Caco-2 (cell line): Measurements from ENCODE around the gene CASD1. TPM values are rescaled to one million over a fixed set of nuclear protein-coding genes. Genes with fewer than 3 reads are reported as not detected.

Experiments used
- BruUV-seq: library from RNA; stranded (reverse); fragments of 400-500 nt; replicated peaks from 2 replicates; lab custom pipeline; 2021; lab: Mats Ljungman, UMichigan
- CTCF ChIA-PET: fragments of 300-600 bp; sonication (Branson Sonifier 250); formaldehyde crosslinking; loops from one replicate; lab custom pipeline; 2022; ENCODE audit warnings: antibody characterized with exemption; lab: Charles Lee
- POLR2A ChIA-PET: fragments of 300-600 bp; sonication (Branson Sonifier 250); formaldehyde crosslinking; loops from one replicate; lab custom pipeline; 2022; ENCODE audit warnings: antibody characterized with exemption; lab: Charles Lee
- DNase-seq, 2 experiments: peaks; one replicate each; pipeline versions ENCODE4 v3.0.0 to v3.0.0-alpha.2; 2020 to 2022
- H3K27me3 ChIP-seq: replicated peaks from 2 replicates; pipeline ENCODE4 v1.6.0; 2011; ENCODE audit warnings: low read length; ENCODE audit not compliant: control insufficient read depth, insufficient read depth
- H3K36me3 ChIP-seq: 2 replicates; pipeline ENCODE4 v1.5.1; 2011; ENCODE audit warnings: low read length; ENCODE audit not compliant: control insufficient read depth, insufficient read depth
- H3K4me1 ChIP-seq: fragments of 250-450 bp; sonication (Bioruptor Pico); 2 replicates; pipeline ENCODE4 v1.5.1; 2020; ENCODE audit warnings: mild to moderate bottlenecking
- H3K4me3 ChIP-seq: 2 replicates; pipeline ENCODE4 v1.5.1; 2011; ENCODE audit warnings: low read depth, mild to moderate bottlenecking, control low read depth, low read length
- H3K9me3 ChIP-seq: fragments of 250-450 bp; sonication (Bioruptor Pico); 2 replicates; pipeline ENCODE4 v1.5.1; 2020; ENCODE audit warnings: mild to moderate bottlenecking, moderate library complexity
- H3K27ac Mint-ChIP-seq: one replicate; pipeline ENCODE4 v1.8.0; 2022; ENCODE audit warnings: mixed read lengths; ENCODE audit not compliant: unreplicated experiment
- H3K27me3 Mint-ChIP-seq: one replicate; pipeline ENCODE4 v1.8.0; 2022; ENCODE audit warnings: mixed read lengths; ENCODE audit not compliant: insufficient read depth, unreplicated experiment
- H3K36me3 Mint-ChIP-seq: one replicate; pipeline ENCODE4 v1.8.0; 2022; ENCODE audit warnings: mild to moderate bottlenecking, mixed read lengths; ENCODE audit not compliant: insufficient read depth, unreplicated experiment
- H3K4me1 Mint-ChIP-seq: one replicate; pipeline ENCODE4 v1.8.0; 2022; ENCODE audit warnings: low read depth, mixed read lengths; ENCODE audit not compliant: unreplicated experiment
- H3K4me3 Mint-ChIP-seq: one replicate; pipeline ENCODE4 v1.8.0; 2022; ENCODE audit warnings: mild to moderate bottlenecking, moderate library complexity, mixed read lengths; ENCODE audit not compliant: unreplicated experiment
- H3K9me3 Mint-ChIP-seq: one replicate; pipeline ENCODE4 v1.8.0; 2022; ENCODE audit warnings: mixed read lengths; ENCODE audit not compliant: unreplicated experiment
- CTCF ChIP-seq, 2 experiments: fragments of 200-600 bp in 1 of 2; IDR thresholded peaks; 1 replicate in 1 of 2; 2 replicates in 1 of 2; pipeline versions ENCODE4 v1.5.1 to v1.8.0; 2011 to 2022; ENCODE audit warnings: antibody characterized with exemption in 1 of 2, control low read depth in 1 of 2, inconsistent platforms in 1 of 2, low read depth in 1 of 2, low read length in 1 of 2, mild to moderate bottlenecking in 1 of 2, moderate library complexity in 1 of 2; ENCODE audit not compliant: insufficient read depth in 1 of 2, severe bottlenecking in 1 of 2, unreplicated experiment in 1 of 2
- intact Hi-C: fragments of 100-400 bp; cut with micrococcal nuclease; formaldehyde crosslinking; loops from one replicate; pipeline ENCODE4 v1.10.0; 2022; ENCODE audit not compliant: unreplicated experiment
- total RNA-seq: library from RNA; stranded (reverse); gene quantifications from 2 replicates; pipeline ENCODE4 v1.2.3, GENCODE V29; 2022

CASD1 gene
- total RNA-seq, 1 experiment from 2014 or later, result 13.7 TPM

GRCh38 chr7:94579470-94579869 lies 69.9 kb downstream of the CASD1 start:
- POLR2A ChIA-PET, result interaction anchor here (0.7 kb wide), 1 partner anchor 74 kb away, joined by 4 read pairs; no protein-coding TSS in a partner anchor
- H3K27ac Mint-ChIP-seq, result peak overlapping the region; percentile 88

GRCh38 chr7:94580601-94581000 lies 71.0 kb downstream of the CASD1 start:
- ChIA-PET CTCF (no interaction called here), POLR2A (no interaction called here)
- 0 out of 2 replicates have a peak, but pooled peaks cover 2% of the 10 kb centered on the region for H3K36me3 ChIP-seq
- H3K27ac Mint-ChIP-seq, result peak overlapping the region; percentile 88
- intact Hi-C loops, result loop anchor here (1.0 to 2.0 kb wide), 5 partner anchors 14 to 400 kb away; no protein-coding TSS in a partner anchor
- peak overlapping the region; percentile 40 for H3K4me3 Mint-ChIP-seq
- no peaks in the 10 kb centered on the region for H3K27me3 ChIP-seq
- peaks cover 33% of the 10 kb centered on the region for H3K9me3 Mint-ChIP-seq
- peaks cover 47% of the 10 kb centered on the region for H3K4me1 ChIP-seq
- peak; percentile 70 to 79 for DNase-seq
- no peak overlapping the region for H3K4me3 ChIP-seq
- H3K27me3 Mint-ChIP-seq, result no peaks in the 10 kb centered on the region
- BruUV-seq, result no TSS peak
- peaks cover 49% of the 10 kb centered on the region for H3K4me1 Mint-ChIP-seq
- H3K36me3 Mint-ChIP-seq, result peaks cover 32% of the 10 kb centered on the region
- peaks cover 13% of the 10 kb centered on the region; the same call in 1 of the 2 replicates for H3K9me3 ChIP-seq
- no peak for TF ChIP-seq CTCF (IDR thresholded peaks at IDR 0.05; ENCODE audit: insufficient read depth in 1 of 2, low read depth in 1 of 2, low read length in 1 of 2, severe bottlenecking in 1 of 2, unreplicated experiment in 1 of 2)

More at GRCh38 chr7:94579470-94579869, 69.9 kb downstream of the CASD1 start:
- CTCF ChIA-PET, result no interaction called here
- no peaks in the 10 kb centered on the region for H3K27me3 Mint-ChIP-seq
- peaks cover 41% of the 10 kb centered on the region for H3K9me3 Mint-ChIP-seq
- H3K36me3 Mint-ChIP-seq, result peaks cover 31% of the 10 kb centered on the region
- Histone ChIP-seq H3K27me3 (no peaks in the 10 kb centered on the region), H3K4me3 (no peak overlapping the region), H3K4me1 (peaks cover 47% of the 10 kb centered on the region), H3K36me3 (no peaks in the 10 kb centered on the region), H3K9me3 (peaks cover 22% of the 10 kb centered on the region; the same call in 1 of the 2 replicates)
- intact Hi-C loops, result no loop called here
- no peak for TF ChIP-seq CTCF (IDR thresholded peaks at IDR 0.05; ENCODE audit: insufficient read depth in 1 of 2, low read depth in 1 of 2, low read length in 1 of 2, severe bottlenecking in 1 of 2, unreplicated experiment in 1 of 2)
- H3K4me1 Mint-ChIP-seq, result peaks cover 49% of the 10 kb centered on the region
- no peak overlapping the region for H3K4me3 Mint-ChIP-seq
- BruUV-seq, result no TSS peak
- no peak for DNase-seq

GRCh38 chr7:94584113-94584512 lies 74.5 kb downstream of the CASD1 start:
- ChIA-PET POLR2A (no interaction called here), CTCF (no interaction called here)
- H3K36me3 ChIP-seq, result 0 out of 2 replicates have a peak, but pooled peaks cover 2% of the 10 kb centered on the region
- no TSS peak for BruUV-seq
- Mint-ChIP-seq H3K4me3 (no peak overlapping the region), H3K27ac (no peak overlapping the region), H3K36me3 (peaks cover 32% of the 10 kb centered on the region), H3K27me3 (no peaks in the 10 kb centered on the region), H3K4me1 (peaks cover 28% of the 10 kb centered on the region), H3K9me3 (peaks cover 24% of the 10 kb centered on the region)
- no peak for DNase-seq
- no peaks in the 10 kb centered on the region for H3K9me3 ChIP-seq
- H3K4me1 ChIP-seq, result peaks cover 24% of the 10 kb centered on the region
- intact Hi-C loops, result no loop called here
- no peak for TF ChIP-seq CTCF (IDR thresholded peaks at IDR 0.05; ENCODE audit: insufficient read depth in 1 of 2, low read depth in 1 of 2, low read length in 1 of 2, severe bottlenecking in 1 of 2, unreplicated experiment in 1 of 2)
- no peak overlapping the region for H3K4me3 ChIP-seq
- H3K27me3 ChIP-seq, result no peaks in the 10 kb centered on the region
